ENCODE results near the gene SLC22A23.

DNA sequence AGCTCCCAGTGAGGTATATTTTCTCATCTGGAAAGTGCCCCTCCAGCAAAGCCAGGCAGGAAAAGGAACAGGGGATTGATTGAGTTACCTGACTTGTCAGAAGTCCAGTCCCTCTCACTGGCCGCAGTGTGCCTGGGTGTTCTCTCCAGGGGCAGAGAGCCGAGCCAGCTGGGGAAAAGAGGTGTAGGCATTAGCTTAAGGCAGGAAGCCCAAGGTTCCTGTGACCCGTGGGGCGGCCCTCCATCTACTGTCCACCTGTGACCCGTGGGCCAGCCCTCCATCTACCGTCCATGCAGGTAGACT lies 195.4 kb downstream of the SLC22A23 start:
- TF ChIP-seq, protein P1, sequence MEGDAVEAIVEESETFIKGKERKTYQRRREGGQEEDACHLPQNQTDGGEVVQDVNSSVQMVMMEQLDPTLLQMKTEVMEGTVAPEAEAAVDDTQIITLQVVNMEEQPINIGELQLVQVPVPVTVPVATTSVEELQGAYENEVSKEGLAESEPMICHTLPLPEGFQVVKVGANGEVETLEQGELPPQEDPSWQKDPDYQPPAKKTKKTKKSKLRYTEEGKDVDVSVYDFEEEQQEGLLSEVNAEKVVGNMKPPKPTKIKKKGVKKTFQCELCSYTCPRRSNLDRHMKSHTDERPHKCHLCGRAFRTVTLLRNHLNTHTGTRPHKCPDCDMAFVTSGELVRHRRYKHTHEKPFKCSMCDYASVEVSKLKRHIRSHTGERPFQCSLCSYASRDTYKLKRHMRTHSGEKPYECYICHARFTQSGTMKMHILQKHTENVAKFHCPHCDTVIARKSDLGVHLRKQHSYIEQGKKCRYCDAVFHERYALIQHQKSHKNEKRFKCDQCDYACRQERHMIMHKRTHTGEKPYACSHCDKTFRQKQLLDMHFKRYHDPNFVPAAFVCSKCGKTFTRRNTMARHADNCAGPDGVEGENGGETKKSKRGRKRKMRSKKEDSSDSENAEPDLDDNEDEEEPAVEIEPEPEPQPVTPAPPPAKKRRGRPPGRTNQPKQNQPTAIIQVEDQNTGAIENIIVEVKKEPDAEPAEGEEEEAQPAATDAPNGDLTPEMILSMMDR (IDR thresholded peaks at IDR 0.05): no peak
- TF ChIP-seq EP300 (IDR thresholded peaks at IDR 0.05) (no peak), POLR2AphosphoS5 (IDR thresholded peaks at IDR 0.05) (no peak), POLR2A (IDR thresholded peaks at IDR 0.05) (no peak)
